Neural progenitor cell (in vitro differentiated cells): ENCODE measurements around the gene IGLON5.

Source experiments
- CTCF ChIP-seq: fragments of 200-600 bp; sonication (generic); IDR thresholded peaks from 2 replicates; pipeline ENCODE4 v1.5.1; 2017; ENCODE audit warnings: antibody characterized with exemption, mild to moderate bottlenecking
- EZH2 ChIP-seq: fragments of 200-600 bp; sonication (generic); IDR thresholded peaks from 2 replicates; pipeline ENCODE4 v1.6.1; 2017; ENCODE audit warnings: antibody characterized with exemption, mild to moderate bottlenecking, moderate library complexity

- TF ChIP-seq EZH2: no peak
- TF ChIP-seq CTCF: no peak
Measured at GRCh38 chr19:51282335-51282734, 29.1 kb upstream of the IGLON5 start.
